HepG2 (cell line): ENCODE results near the gene TCFL5. TPM values are rescaled to one million over a fixed set of nuclear protein-coding genes. Genes with fewer than 3 reads are reported as not detected.

Experiments
- ASH2L ChIP-seq: fragments of 300-600, 200-600 bp; sonication (generic); IDR thresholded peaks from 2 replicates; pipeline ENCODE4 v1.7.0; 2017; ENCODE audit warnings: low read depth, mild to moderate bottlenecking, moderate library complexity, mixed read lengths, low read length; ENCODE audit not compliant: insufficient read length
- DPF2 ChIP-seq: sonication (generic); formaldehyde crosslinking; IDR thresholded peaks from 2 replicates; pipeline ENCODE4 v1.4.0; 2020; ENCODE audit warnings: mild to moderate bottlenecking, low read depth, missing genetic modification reagents, borderline replicate concordance
- FOXO1 ChIP-seq: sonication (generic); formaldehyde crosslinking; IDR thresholded peaks from 2 replicates; pipeline ENCODE4 v1.4.0; 2020; ENCODE audit warnings: missing genetic modification reagents
- HOXA9 ChIP-seq: sonication (generic); formaldehyde crosslinking; IDR thresholded peaks from 2 replicates; pipeline ENCODE4 v1.8.1; 2022; ENCODE audit warnings: missing genetic modification reagents, mild to moderate bottlenecking, moderate library complexity, borderline replicate concordance
- JARID2 ChIP-seq: sonication (generic); formaldehyde crosslinking; IDR thresholded peaks from 2 replicates; pipeline ENCODE4 v1.8.1; 2023; ENCODE audit warnings: missing genetic modification reagents, inconsistent platforms; ENCODE audit not compliant: insufficient replicate concordance
- MBD4 ChIP-seq: IDR thresholded peaks from 2 replicates; pipeline ENCODE4 v1.6.1; 2012; ENCODE audit warnings: low read length, inconsistent platforms, borderline replicate concordance
- MED1 ChIP-seq: sonication (generic); formaldehyde crosslinking; IDR thresholded peaks from 2 replicates; pipeline ENCODE4 v1.4.0; 2020; ENCODE audit warnings: missing genetic modification reagents
- MIXL1 ChIP-seq: IDR thresholded peaks from 2 replicates; pipeline ENCODE4 v1.6.1; 2016
- MXI1 ChIP-seq: IDR thresholded peaks from 3 replicates; pipeline ENCODE4 v1.6.1; 2012; ENCODE audit warnings: low read depth, low read length, inconsistent platforms, borderline replicate concordance
- RFXAP ChIP-seq: sonication (generic); formaldehyde crosslinking; IDR thresholded peaks from 2 replicates; pipeline ENCODE4 v1.4.0; 2020; ENCODE audit warnings: missing genetic modification reagents, borderline replicate concordance
- SALL1 ChIP-seq: sonication (generic); formaldehyde crosslinking; IDR thresholded peaks from 2 replicates; pipeline ENCODE4 v1.8.0; 2022; ENCODE audit warnings: mild to moderate bottlenecking, missing genetic modification reagents
- SRSF1 ChIP-seq: fragments of 200-400 bp; formaldehyde crosslinking; optimal IDR thresholded peaks from 2 replicates; pipeline ENCODE3; 2017; ENCODE audit warnings: mild to moderate bottlenecking, low read depth, low read length, moderate library complexity
- TEAD2 ChIP-seq: sonication (generic); formaldehyde crosslinking; IDR thresholded peaks from 2 replicates; pipeline ENCODE4 v1.9.0; 2021; ENCODE audit warnings: missing genetic modification reagents
- THYN1 ChIP-seq: sonication (generic); formaldehyde crosslinking; IDR thresholded peaks from 2 replicates; pipeline ENCODE4 v1.8.1; 2023; ENCODE audit warnings: low read depth, mild to moderate bottlenecking, moderate library complexity, missing genetic modification reagents, borderline replicate concordance
- YEATS4 ChIP-seq: sonication (generic); formaldehyde crosslinking; IDR thresholded peaks from 2 replicates; pipeline ENCODE4 v1.4.0; 2020; ENCODE audit warnings: missing genetic modification reagents, borderline replicate concordance
- ZFP41 ChIP-seq: sonication (generic); formaldehyde crosslinking; IDR thresholded peaks from 2 replicates; pipeline ENCODE4 v1.4.0; 2020; ENCODE audit warnings: mild to moderate bottlenecking, missing genetic modification reagents, borderline replicate concordance
- ZNF629 ChIP-seq: sonication (generic); formaldehyde crosslinking; conservative IDR thresholded peaks from 2 replicates; pipeline ENCODE4 v1.5.0; 2020; ENCODE audit warnings: missing genetic modification reagents
- ZNF737 ChIP-seq: sonication (generic); formaldehyde crosslinking; IDR thresholded peaks from 2 replicates; pipeline ENCODE4 v1.5.0; 2020; ENCODE audit warnings: missing genetic modification reagents, mild to moderate bottlenecking, borderline replicate concordance
- ZSCAN12 ChIP-seq: sonication (generic); formaldehyde crosslinking; IDR thresholded peaks from 2 replicates; pipeline ENCODE4 v1.9.0; 2021; ENCODE audit warnings: mild to moderate bottlenecking, missing genetic modification reagents
- polyA plus RNA-seq, 8 experiments: library from polyadenylated mRNA; depleted of rRNA in 3 of 8; stranded (reverse) in 7 of 8; unstranded in 1 of 8; fragments of >200 nt; fragmentation: Illumina TruSeq in 4 of 8; extraction: Trizol in 4 of 8; gene quantifications; 2 replicates each; pipeline versions ENCODE4 v1.2.1 to v1.2.3, GENCODE V29; 2011 to 2016; ENCODE audit warnings: low read depth in 4 of 8, missing spikeins in 1 of 8, mixed read lengths in 1 of 8; ENCODE audit not compliant: insufficient read depth in 1 of 8
- total RNA-seq, 5 experiments: library from RNA; depleted of rRNA; stranded (reverse); fragments of >200 nt; fragmentation: Illumina TruSeq; extraction: Trizol; gene quantifications; 2 replicates each; pipeline ENCODE4 v1.2.3, GENCODE V29; 2016; ENCODE audit warnings: low read depth in 1 of 5
- TF ChIP-seq, protein P1 (sequence below): sonication (generic); formaldehyde crosslinking; IDR thresholded peaks from 2 replicates; pipeline ENCODE4 v1.4.0; 2020; ENCODE audit warnings: low read depth, mild to moderate bottlenecking, missing genetic modification reagents
- TF ChIP-seq, protein P2 (sequence below): IDR thresholded peaks from 2 replicates; pipeline ENCODE4 v1.6.1; 2016; ENCODE audit warnings: missing compliant biosample characterization, missing genetic modification reagents, borderline replicate concordance
- TF ChIP-seq, protein P3 (sequence below): sonication (generic); formaldehyde crosslinking; IDR thresholded peaks from 2 replicates; pipeline ENCODE4 v1.5.0; 2020; ENCODE audit warnings: missing genetic modification reagents, mild to moderate bottlenecking, borderline replicate concordance
- TF ChIP-seq, protein P4 (sequence below): sonication (generic); formaldehyde crosslinking; IDR thresholded peaks from 2 replicates; pipeline ENCODE4 v1.5.1; 2020; ENCODE audit warnings: mild to moderate bottlenecking, missing genetic modification reagents, moderate library complexity

TCFL5 gene
- total and polyA plus RNA-seq, 2 of the 13 experiments (the other 11 are each of a cell fraction or from before 2014, with no cell fraction given), result 14.8 to 20.0 TPM

DNA sequence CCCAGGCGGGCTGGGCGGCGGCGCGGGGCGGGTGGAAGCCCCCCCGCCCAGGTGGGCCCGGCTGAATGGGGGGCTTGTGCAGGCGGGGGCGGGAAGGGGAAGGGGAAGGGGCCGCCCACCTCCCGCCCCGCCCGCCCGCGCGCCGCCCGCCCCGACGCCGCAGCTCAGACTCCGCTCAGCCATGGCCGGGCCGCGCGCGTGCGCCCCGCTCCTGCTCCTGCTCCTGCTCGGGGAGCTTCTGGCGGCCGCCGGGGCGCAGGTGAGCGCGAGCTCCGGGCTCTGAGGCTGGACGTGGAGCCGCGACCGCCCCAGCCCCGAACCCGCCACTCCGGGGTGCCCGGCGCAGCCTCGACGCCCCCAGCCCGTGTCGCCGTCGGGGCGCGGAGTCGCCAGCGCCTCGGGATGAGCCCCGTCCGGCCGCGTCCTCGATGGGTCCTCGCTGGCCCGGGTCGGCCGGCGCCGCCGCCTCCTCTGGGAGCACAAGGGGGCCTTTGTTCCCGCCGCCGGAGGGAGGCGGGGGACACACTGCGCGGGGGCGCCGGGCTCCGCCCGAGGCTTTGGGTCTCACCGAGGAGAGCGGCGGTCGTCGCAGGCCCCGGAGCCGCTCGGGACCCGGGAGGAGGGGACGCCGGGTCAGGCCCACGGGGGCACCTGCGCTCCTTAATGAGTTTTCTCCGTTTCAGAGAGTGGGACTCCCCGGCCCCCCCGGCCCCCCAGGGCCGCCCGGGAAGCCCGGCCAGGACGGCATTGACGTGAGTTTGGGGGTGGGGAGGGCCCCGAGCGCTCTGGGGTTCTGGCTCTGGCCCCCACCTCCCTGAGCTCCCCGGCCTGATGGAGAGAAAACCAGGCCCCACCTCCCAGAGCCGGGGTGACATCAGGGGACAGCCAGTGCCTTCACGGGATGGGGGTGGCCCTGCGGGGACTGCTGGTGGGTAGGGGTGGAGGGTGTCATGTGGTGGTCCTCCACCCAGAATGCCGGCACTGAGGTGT is 44.4 kb downstream of the TCFL5 start, which contains the start of gene COL9A3 (continued):
- TF ChIP-seq ZFP41 (CRISPR knock-in tag), result no peak
- TF ChIP-seq MED1 (CRISPR knock-in tag), result 0 out of 2 replicates have a peak, but pooled peaks have one; percentile 9
- TF ChIP-seq ZNF629 (CRISPR knock-in tag), result 0 out of 2 replicates have a peak, but pooled peaks have one; percentile 7
- TF ChIP-seq ZSCAN12, result no peak
- TF ChIP-seq, protein P1, sequence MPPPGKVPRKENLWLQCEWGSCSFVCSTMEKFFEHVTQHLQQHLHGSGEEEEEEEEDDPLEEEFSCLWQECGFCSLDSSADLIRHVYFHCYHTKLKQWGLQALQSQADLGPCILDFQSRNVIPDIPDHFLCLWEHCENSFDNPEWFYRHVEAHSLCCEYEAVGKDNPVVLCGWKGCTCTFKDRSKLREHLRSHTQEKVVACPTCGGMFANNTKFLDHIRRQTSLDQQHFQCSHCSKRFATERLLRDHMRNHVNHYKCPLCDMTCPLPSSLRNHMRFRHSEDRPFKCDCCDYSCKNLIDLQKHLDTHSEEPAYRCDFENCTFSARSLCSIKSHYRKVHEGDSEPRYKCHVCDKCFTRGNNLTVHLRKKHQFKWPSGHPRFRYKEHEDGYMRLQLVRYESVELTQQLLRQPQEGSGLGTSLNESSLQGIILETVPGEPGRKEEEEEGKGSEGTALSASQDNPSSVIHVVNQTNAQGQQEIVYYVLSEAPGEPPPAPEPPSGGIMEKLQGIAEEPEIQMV (CRISPR knock-in tag), result no peak
- TF ChIP-seq JARID2 (CRISPR knock-in tag), result no peak
- TF ChIP-seq SRSF1, result peak; percentile 85
- no peak for TF ChIP-seq MBD4
- TF ChIP-seq DPF2 (CRISPR knock-in tag), result no peak
- TF ChIP-seq, protein P2, sequence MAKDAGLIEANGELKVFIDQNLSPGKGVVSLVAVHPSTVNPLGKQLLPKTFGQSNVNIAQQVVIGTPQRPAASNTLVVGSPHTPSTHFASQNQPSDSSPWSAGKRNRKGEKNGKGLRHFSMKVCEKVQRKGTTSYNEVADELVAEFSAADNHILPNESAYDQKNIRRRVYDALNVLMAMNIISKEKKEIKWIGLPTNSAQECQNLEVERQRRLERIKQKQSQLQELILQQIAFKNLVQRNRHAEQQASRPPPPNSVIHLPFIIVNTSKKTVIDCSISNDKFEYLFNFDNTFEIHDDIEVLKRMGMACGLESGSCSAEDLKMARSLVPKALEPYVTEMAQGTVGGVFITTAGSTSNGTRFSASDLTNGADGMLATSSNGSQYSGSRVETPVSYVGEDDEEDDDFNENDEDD (CRISPR knock-in tag), result no peak; the same call in 1 of the 2 replicates
- TF ChIP-seq FOXO1 (CRISPR knock-in tag), result no peak
- no peak for TF ChIP-seq THYN1 (CRISPR knock-in tag)
- no peak for TF ChIP-seq MIXL1 (CRISPR knock-in tag)
- peak; percentile 69; the same call in 1 of the 2 replicates for TF ChIP-seq YEATS4
- peak; percentile 6; the same call in 1 of the 3 replicates for TF ChIP-seq MXI1
- no peak for TF ChIP-seq TEAD2
- no peak for TF ChIP-seq HOXA9
- TF ChIP-seq ZNF737 (CRISPR knock-in tag), result no peak
- TF ChIP-seq, protein P3, sequence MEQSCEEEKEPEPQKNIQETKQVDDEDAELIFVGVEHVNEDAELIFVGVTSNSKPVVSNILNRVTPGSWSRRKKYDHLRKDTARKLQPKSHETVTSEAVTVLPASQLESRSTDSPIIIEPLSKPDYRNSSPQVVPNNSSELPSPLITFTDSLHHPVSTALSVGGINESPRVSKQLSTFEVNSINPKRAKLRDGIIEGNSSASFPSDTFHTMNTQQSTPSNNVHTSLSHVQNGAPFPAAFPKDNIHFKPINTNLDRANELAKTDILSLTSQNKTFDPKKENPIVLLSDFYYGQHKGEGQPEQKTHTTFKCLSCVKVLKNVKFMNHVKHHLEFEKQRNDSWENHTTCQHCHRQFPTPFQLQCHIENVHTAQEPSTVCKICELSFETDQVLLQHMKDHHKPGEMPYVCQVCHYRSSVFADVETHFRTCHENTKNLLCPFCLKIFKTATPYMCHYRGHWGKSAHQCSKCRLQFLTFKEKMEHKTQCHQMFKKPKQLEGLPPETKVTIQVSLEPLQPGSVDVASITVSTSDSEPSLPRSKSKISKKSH (CRISPR knock-in tag), result no peak
- no peak; the same call in 1 of the 2 replicates for TF ChIP-seq SALL1 (CRISPR knock-in tag)
- no peak for TF ChIP-seq ASH2L
- peak; percentile 12; the same call in 1 of the 2 replicates for TF ChIP-seq RFXAP (CRISPR knock-in tag)
- TF ChIP-seq, protein P4, sequence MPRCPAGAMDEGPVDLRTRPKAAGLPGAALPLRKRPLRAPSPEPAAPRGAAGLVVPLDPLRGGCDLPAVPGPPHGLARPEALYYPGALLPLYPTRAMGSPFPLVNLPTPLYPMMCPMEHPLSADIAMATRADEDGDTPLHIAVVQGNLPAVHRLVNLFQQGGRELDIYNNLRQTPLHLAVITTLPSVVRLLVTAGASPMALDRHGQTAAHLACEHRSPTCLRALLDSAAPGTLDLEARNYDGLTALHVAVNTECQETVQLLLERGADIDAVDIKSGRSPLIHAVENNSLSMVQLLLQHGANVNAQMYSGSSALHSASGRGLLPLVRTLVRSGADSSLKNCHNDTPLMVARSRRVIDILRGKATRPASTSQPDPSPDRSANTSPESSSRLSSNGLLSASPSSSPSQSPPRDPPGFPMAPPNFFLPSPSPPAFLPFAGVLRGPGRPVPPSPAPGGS, result no peak
